Gastrocnemius medialis (tissue), 4 donors: Measurements from ENCODE around the gene GDAP2. TPM values are rescaled to one million over a fixed set of nuclear protein-coding genes. Genes with fewer than 3 reads are reported as not detected.

Experiments
- ATAC-seq, 2 donors: fragments of 150-250 bp; one replicate each; pipeline ENCODE4 v1.9.1; 2016
- DNase-seq, 2 donors: peaks; one replicate each; pipeline ENCODE4 v3.0.0-alpha.2; 2019
- H3K27ac ChIP-seq, 4 donors: fragments of 200-600 bp; sonication (generic); 1 replicate in 1 of 4; 2 replicates in 3 of 4; pipeline ENCODE4 v1.5.1; 2016 to 2018; ENCODE audit warnings: mild to moderate bottlenecking in 2 of 4, moderate library complexity in 1 of 4
- H3K27me3 ChIP-seq, 3 donors: fragments of 200-600 bp; sonication (generic) in 2 of 3; 1 replicate in 1 of 3; 2 replicates in 2 of 3; pipeline versions ENCODE4 v1.5.1 to v1.6.0; 2016 to 2019; ENCODE audit warnings: mild to moderate bottlenecking in 1 of 3, moderate library complexity in 1 of 3
- H3K36me3 ChIP-seq, 2 donors: fragments of 200-600 bp; sonication (generic) in 1 of 2; one replicate each; pipeline ENCODE4 v1.5.1; 2017 to 2018
- H3K4me1 ChIP-seq, 2 donors: fragments of 200-600 bp; sonication (generic) in 1 of 2; one replicate each; pipeline ENCODE4 v1.5.1; 2016 to 2017; ENCODE audit warnings: mild to moderate bottlenecking in 2 of 2
- H3K4me3 ChIP-seq, 4 donors: fragments of 200-600 bp; sonication (generic) in 3 of 4; 1 replicate in 1 of 4; 2 replicates in 3 of 4; pipeline ENCODE4 v1.5.1; 2016 to 2019; ENCODE audit warnings: mild to moderate bottlenecking in 2 of 4
- H3K9me3 ChIP-seq, 3 donors: fragments of 200-600 bp; sonication (generic) in 2 of 3; 1 replicate in 1 of 3; 2 replicates in 2 of 3; pipeline ENCODE4 v1.5.1; 2016 to 2019
- POLR2A ChIP-seq, 2 donors: fragments of 450-650 bp; IDR thresholded peaks; one replicate each; pipeline ENCODE4 v1.6.1; 2017; ENCODE audit warnings: antibody characterized with exemption in 2 of 2, mild to moderate bottlenecking in 2 of 2, moderate library complexity in 2 of 2
- in situ Hi-C, 4 donors: fragments of 200-750 bp; cut with MboI; loops; one replicate each; pipeline versions ENCODE4 v1.15.0 to v1.8.0; 2017; ENCODE audit warnings: low sequenced_read_pairs in 4 of 4
- intact Hi-C: fragments of 100-400 bp; cut with DNase I; formaldehyde crosslinking; loops from one replicate; pipeline ENCODE4 v1.15.1; 2023; ENCODE audit warnings: low total_unique reads
- total RNA-seq, 4 donors: library from RNA; depleted of rRNA; stranded (reverse); fragments of >200 nt; gene quantifications; one replicate each; pipeline versions ENCODE4 v1.1.0 to v1.2.3, GENCODE V29; 2016
- TF ChIP-seq, protein P1 (sequence below), 5 experiments: fragments of 450-650 bp in 3 of 5; fragments of 200-600 bp in 2 of 5; sonication (generic) in 2 of 5; IDR thresholded peaks in 4 of 5; conservative IDR thresholded peaks in 1 of 5; 1 replicate in 4 of 5; 2 replicates in 1 of 5; pipeline ENCODE4 v1.5.1; 2016 to 2019; ENCODE audit warnings: antibody characterized with exemption in 5 of 5, mild to moderate bottlenecking in 3 of 5, moderate library complexity in 3 of 5

Gene GDAP2
- total RNA-seq, 4 donors from 2014 or later = 7.2 to 18.7 (median 8.6) TPM

DNA sequence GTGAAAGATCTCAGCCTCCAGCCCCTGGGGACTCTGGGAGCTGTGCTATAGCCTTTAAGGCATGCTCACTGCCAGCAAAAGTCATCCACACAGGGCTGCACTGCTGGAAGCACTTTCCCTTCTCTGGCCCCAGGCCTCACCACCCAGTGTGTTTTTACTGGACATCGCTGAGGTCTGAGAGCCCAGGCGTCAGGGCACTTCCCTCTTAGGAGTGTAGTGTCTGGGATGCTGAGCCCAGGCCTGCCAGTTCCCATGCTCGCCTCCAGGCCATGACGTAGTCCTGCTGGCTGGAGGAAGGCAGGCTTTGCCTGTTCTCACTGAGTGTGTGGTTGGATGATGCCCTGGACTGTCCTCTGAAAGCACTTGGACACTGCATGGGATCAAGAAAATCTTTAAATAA is 101.2 kb downstream of the GDAP2 start:
- DNase-seq (no peak), ATAC-seq (no peak)
- Histone ChIP-seq H3K27me3 (no peaks in the 10 kb centered on the region), H3K4me1 (peaks cover 8 to 16% of the 10 kb centered on the region in 2 donors), H3K9me3 (no peaks in the 10 kb centered on the region), H3K36me3 (no peaks in the 10 kb centered on the region), H3K27ac (no peak overlapping the region), H3K4me3 (no peak overlapping the region)
- no peak for TF ChIP-seq POLR2A (IDR thresholded peaks at IDR 0.05)
- TF ChIP-seq, protein P1, sequence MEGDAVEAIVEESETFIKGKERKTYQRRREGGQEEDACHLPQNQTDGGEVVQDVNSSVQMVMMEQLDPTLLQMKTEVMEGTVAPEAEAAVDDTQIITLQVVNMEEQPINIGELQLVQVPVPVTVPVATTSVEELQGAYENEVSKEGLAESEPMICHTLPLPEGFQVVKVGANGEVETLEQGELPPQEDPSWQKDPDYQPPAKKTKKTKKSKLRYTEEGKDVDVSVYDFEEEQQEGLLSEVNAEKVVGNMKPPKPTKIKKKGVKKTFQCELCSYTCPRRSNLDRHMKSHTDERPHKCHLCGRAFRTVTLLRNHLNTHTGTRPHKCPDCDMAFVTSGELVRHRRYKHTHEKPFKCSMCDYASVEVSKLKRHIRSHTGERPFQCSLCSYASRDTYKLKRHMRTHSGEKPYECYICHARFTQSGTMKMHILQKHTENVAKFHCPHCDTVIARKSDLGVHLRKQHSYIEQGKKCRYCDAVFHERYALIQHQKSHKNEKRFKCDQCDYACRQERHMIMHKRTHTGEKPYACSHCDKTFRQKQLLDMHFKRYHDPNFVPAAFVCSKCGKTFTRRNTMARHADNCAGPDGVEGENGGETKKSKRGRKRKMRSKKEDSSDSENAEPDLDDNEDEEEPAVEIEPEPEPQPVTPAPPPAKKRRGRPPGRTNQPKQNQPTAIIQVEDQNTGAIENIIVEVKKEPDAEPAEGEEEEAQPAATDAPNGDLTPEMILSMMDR (IDR thresholded peaks at IDR 0.05 in 4 of 5, conservative IDR thresholded peaks at IDR 0.05 in 1 of 5) = no peak
- intact Hi-C loops (no loop called here), in situ Hi-C loops (no loop called here)

GRCh38 chr1:117826540-117827078 is 102.8 kb downstream of the GDAP2 start:
- Histone ChIP-seq H3K4me1 (peaks cover 17 to 24% of the 10 kb centered on the region in 2 donors), H3K27ac (peak overlapping the region in 3 of 4 donors; percentile 24 to 45 (median 36)), H3K4me3 (no peak overlapping the region), H3K36me3 (no peaks in the 10 kb centered on the region), H3K9me3 (no peaks in the 10 kb centered on the region), H3K27me3 (no peaks in the 10 kb centered on the region)
- DNase-seq (peak in 1 of 2 donors; percentile 56), ATAC-seq (peak; percentile 56 to 61)
- in situ Hi-C loops = no loop called here
- TF ChIP-seq, protein P1 (IDR thresholded peaks at IDR 0.05 in 4 of 5, conservative IDR thresholded peaks at IDR 0.05 in 1 of 5) = no peak
- TF ChIP-seq POLR2A (IDR thresholded peaks at IDR 0.05) = no peak
- intact Hi-C loops = no loop called here

DNA sequence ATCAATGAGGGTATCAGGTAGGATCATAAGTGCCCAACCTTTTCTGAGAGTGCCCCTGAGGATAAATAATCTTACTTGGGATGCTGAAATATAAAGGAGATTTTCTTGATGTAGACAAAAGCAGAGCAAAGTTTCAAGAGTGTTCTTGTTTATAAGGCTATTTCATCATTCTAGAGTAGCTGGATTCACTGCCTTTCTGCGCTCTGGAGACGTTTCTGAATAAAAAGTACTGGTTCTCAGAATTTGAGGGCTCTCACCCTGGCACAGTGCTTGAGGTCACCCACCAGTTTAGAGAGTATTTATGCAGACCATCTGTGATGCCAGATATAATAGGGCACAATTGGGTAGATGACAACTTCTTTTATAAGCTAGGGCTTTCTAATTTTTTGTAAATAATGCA is 103.3 kb downstream of the GDAP2 start:
- DNase-seq = no peak
- ATAC-seq = no peak

GRCh38 chr1:117825414-117825813 is 104.0 kb downstream of the GDAP2 start:
- Histone ChIP-seq H3K27ac (peak overlapping the region in 3 of 4 donors; percentile 17 to 45 (median 29)), H3K4me3 (no peak overlapping the region), H3K4me1 (peaks cover 26 to 32% of the 10 kb centered on the region in 2 donors), H3K36me3 (no peaks in the 10 kb centered on the region), H3K9me3 (no peaks in the 10 kb centered on the region), H3K27me3 (no peaks in the 10 kb centered on the region)
- in situ Hi-C loops = no loop called here
- DNase-seq = peak in 1 of 2 donors; percentile 40
- intact Hi-C loops = no loop called here
- no peak for ATAC-seq
- TF ChIP-seq POLR2A (IDR thresholded peaks at IDR 0.05) = no peak
- TF ChIP-seq, protein P1 (IDR thresholded peaks at IDR 0.05 in 4 of 5, conservative IDR thresholded peaks at IDR 0.05 in 1 of 5) = no peak

More for the DNA sequence above, 103.3 kb downstream of the GDAP2 start:
- no peak overlapping the region for H3K4me3 ChIP-seq
- TF ChIP-seq POLR2A (IDR thresholded peaks at IDR 0.05) = no peak
- TF ChIP-seq, protein P1 (IDR thresholded peaks at IDR 0.05 in 4 of 5, conservative IDR thresholded peaks at IDR 0.05 in 1 of 5) = no peak
- no peaks in the 10 kb centered on the region for H3K27me3 ChIP-seq
- H3K27ac ChIP-seq = peak overlapping the region in 3 of 4 donors; percentile 24 to 45 (median 36)
- peaks cover 22 to 29% of the 10 kb centered on the region in 2 donors for H3K4me1 ChIP-seq
- in situ Hi-C loops = no loop called here
- intact Hi-C loops = no loop called here
- H3K36me3 ChIP-seq = no peaks in the 10 kb centered on the region
- no peaks in the 10 kb centered on the region for H3K9me3 ChIP-seq
